Cortex of kidney (tissue), 1 donor: Measurements from ENCODE around the gene FOXN3.
"Not testable (repeated sequence)": the region's sequence is repeated elsewhere in the genome, so short reads cannot be mapped to it uniquely, and the experiment has no call there.

Experiments
- DNase-seq: peaks from one replicate; lab custom pipeline; 2025; lab: John Stamatoyannopoulos, UW

The FOXN3 gene

GRCh38 chr14:89250655-89250975, 166.4 kb downstream of the FOXN3 start:
- DNase-seq, result not testable (repeated sequence)

GRCh38 chr14:89249972-89250654, 166.9 kb downstream of the FOXN3 start:
- no peak for DNase-seq

- DNase-seq, result no peak
These were observed 167.9 kb downstream of the FOXN3 start for GRCh38 chr14:89249065-89249695.

GRCh38 chr14:89248411-89249064, 168.5 kb downstream of the FOXN3 start:
- DNase-seq, result no peak

DNA sequence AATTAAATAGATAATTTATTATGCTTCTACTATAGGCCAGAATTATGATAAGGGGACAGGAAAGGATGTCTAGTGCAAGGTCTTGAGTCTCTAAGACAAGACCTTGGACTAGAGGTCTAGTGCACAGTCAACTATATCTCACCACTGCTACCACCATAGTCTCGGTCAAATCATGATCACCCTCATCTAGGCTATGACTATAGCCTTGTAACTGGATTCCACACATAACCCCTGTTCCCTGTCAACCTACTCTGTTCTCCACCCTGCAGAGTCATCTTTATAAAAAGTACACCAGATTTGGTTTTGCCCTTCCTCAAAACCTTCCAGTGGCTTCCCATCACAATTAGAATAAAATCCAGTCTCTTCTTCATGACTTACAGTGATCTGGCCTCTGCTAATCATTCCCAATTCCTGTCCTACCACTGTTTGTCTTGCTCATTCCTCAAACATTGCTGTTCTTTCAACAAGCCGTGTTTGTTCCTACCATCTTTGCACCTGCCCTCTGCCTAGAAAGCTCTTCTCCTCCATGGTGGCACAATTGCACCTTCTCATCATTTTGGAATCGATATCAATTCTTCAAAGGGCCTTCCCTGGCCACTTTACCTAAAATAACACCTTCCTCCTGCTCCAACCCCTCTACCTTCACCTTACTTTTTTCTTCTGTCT, 169.4 kb downstream of the FOXN3 start:
- no peak for DNase-seq

- DNase-seq, result no peak
These were observed 170.7 kb downstream of the FOXN3 start for GRCh38 chr14:89246290-89246689.

DNA sequence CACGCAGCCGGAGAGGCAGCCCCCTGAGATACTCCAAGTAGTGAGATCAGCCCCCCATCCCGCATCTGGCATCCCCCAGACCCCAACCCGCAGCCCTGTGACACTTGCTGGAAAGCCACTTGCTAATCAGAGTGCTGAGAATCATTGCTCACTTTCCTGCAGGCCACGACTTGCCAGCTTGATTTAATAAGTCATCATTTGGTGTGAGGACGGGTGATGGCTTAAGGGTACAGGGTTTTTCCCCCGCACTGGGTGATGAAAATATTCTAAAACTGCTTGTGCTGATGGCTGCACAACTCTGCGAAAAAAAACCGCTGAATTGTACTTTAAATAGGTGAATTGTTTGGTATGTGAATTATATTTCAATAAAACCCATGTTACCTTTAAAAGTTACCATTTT, 171.2 kb downstream of the FOXN3 start:
- no peak for DNase-seq

GRCh38 chr14:89244720-89245119, 172.3 kb downstream of the FOXN3 start:
- no peak for DNase-seq

DNA sequence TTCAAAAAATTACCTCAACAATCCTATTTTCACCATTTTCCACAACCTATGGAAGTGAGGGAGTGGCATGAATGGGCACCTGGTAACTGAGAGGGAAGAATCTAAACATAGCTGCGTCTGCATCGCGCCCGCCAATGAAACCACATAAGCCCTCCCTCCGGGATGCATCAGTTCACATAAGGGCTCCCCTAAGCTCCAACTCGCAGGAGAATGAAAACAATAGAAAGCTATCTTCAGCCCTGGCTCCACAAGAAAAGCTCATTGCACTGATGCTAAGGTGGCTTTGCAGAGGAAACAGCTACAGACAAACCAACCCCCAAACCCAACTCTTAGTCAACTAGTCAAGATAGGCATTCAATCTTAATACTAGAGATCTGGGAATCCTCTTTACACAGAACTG, 173.3 kb downstream of the FOXN3 start:
- DNase-seq, result no peak

GRCh38 chr14:89243286-89243685, 173.7 kb downstream of the FOXN3 start:
- no peak for DNase-seq

DNA sequence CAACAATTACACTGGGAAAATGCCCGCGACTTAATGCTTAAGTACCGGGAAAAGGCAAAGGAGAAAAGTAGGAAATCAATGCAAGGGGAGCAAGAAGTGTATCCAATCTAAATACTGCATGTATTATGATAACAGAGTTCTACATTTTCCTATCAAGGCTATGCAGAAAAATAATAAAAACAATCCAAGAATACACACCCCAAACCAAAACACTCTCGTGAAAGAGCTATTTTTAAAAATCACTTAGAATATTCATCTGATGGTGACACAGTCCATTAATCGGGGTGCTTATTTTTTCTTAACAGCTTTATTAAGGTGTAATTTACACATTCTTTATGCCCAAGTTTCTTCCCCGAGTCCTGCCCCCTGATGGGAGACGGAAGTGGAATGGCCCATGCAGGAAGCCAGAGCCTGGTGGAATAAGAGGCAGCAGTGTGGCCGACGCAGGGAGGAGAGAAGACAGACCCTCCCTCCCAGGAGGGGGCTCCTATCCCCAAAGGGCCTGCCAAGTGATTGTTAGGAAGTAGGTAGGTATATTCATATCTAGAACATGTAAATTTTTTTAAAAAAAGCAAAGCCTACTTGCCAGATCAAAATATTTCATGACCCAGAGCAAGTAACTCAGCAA, 174.3 kb downstream of the FOXN3 start:
- DNase-seq, result no peak

- DNase-seq, result no peak
These were observed 174.9 kb downstream of the FOXN3 start for GRCh38 chr14:89241934-89242651.

- no peak for DNase-seq
These were observed 175.8 kb downstream of the FOXN3 start for GRCh38 chr14:89241257-89241656.

DNA sequence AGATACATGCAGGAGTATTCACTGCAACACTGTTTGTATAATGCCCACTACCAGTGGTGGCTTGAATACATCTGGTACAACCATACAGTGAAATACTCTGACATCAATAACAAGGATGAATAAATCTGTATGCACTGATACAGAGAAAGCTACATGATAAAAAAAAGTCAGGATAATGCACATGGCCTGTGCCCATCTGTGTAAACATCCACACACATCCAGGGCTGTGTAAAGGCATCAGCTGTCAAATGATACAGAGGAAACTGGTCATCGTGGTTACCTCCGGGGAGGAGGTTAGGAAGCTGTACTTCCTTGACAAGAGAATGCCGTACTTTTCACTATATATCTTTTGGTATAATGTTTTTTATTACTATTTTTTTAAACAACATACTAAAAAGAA, 176.6 kb downstream of the FOXN3 start:
- no peak for DNase-seq

DNA sequence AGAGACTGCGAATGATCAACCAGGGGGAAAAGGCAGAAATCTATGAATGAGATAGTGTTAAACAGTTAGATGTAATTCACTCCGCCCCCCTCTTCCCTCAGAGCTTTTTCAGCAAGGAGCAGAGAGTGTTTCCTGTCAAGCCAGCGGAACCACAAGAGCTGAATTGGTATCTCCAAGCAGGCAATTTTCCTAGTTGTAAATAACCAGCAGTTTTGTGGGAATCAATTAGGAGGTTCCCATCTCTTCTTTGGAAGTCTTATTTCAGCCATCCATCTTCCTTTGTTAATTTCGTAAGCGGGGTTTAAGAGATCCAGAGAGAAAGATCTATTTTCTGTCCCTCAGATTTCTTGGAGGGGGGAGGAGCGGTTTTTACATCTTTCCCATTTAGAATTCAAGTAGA, 178.0 kb downstream of the FOXN3 start:
- DNase-seq, result no peak

DNA sequence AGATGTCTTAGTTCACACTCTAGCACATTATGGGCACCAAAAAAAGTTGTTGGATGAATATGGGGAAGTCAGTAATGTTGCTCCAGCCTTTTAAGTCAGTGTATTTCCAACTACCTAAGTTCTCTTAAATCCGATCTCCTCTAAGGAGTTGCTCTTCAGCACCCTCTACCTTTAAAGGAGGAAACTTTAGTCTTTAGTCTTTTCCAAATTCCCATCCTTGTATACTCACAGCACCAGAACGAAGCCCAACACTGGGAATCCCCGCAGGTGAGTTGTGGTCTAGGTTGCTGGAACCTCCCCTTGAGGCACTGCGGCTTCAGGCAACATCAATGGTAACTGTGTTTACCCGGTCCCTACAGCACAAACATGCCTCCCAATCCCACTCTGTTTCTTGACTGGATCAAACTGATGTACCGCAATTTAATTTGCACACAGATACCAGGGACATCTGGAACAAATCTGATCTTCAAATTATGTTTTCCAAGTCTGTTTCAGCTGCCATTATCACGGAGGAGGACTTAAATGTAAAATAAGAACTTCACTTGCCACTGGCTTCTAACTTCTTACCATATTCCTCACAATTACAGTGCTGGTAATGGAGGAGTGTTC, 179.0 kb downstream of the FOXN3 start:
- no peak for DNase-seq

DNA sequence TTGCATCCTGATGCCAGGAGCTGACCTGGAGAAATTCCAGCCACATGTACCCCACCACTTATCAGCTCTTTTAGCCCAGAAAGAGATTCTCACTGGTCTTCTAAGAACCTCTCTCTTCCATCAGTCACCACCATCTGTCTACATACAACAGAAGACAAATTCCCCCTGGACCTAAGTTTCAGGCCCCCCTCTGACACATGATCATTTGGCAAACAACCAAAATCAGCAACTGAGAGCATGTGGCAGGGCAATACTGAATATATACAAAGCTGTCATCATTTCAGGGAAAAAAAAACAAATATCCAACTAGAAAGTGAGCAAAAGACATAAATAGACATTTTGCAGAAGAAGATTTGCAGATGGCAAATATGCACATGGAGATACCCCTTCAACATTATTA, 180.2 kb downstream of the FOXN3 start:
- DNase-seq, result no peak

DNA sequence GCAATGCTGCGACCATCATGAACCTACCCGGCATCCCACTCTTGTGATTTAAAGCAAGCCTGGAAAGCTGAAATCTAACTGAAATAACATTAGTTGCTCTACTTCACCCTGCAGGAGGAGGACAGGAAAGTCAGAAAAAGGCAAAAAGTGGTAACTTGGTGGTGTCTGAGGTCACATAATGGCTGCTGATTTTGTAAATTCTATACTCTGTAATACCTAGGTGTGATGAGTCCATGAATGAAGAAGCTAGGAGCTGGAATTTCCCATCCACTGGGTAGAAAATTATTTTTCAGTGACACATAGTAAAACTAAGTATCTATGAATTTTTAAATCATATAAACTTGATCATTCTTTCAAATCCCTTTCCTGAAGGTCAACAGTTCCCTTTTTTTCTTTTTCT, 183.8 kb downstream of the FOXN3 start:
- no peak for DNase-seq

DNA sequence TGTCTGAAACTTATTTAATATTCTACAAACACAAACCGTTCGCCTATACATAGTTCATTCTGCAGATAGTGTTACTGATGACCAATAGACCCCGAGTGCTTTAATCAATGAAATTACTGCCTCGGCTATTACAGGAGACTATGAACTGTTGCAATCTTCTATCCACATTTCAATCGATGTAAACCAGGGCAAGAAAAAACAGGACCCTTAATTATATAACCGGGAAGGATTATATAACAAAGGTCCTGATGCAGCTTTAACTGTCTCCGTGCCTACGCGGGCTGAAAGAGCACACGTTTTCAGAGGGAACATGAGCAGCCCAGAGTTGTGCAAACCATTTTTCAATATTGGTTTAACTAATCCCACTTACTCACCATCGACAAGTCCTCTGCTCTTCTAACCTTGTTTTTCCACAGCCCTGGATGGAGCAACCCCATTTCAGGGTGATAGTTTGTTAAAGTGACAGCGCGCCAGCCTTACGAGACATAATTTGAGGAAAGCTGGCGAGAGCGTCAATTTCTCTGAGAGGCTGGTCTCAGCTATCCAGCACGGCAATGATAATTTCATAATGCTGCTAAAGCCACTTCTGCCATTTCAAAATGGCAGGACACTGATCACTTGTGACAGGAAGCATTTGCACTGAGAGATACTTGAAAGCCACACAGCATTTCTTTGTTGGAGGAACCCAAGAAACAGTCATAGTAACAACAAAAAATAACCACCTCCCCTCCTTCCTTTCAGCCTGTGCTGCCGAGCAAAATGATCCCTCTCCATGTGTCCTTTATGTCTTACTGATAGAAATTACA, 184.6 kb downstream of the FOXN3 start:
- DNase-seq, result no peak

DNA sequence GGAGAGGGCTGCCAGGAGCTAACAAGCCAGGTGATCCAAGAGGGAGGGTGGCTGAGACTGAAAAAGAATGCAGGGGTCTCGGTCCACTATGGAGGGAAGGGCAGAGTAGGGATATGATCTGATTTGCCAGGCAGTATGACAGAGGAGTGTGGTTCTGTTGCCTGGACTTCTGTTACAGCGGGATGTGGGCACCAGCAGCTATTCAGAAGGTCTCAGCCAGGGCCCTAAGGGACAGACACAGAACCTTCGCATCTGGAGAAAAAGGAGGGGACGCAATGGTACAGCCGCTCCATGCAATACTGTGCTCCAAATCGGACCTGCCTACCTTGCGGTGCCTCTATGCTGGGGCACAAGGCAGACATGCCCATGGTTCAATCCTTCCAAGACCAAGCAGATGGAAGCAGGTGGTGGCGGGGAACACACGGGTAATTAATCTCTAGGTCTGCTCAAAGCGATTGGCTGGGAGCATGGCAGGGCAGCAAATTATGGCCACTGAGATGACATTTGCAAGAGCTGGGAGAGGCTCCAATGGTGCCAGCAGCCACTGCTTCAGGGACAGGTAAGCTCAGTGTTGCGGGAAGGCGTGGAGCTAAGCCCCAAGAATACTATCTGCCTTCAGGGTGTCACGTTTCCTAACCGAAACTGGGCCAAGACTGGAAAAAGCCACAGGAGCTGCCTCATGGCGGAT, 185.5 kb downstream of the FOXN3 start:
- no peak for DNase-seq
